GM23338 (cell line): ENCODE results near the gene NEK6. TPM values are rescaled to one million over a fixed set of nuclear protein-coding genes. Genes with fewer than 3 reads are reported as not detected.

ENCODE experiments used
- ATAC-seq: fragments of 200-7000 bp; cut with Tn5 transposase; 3 replicates; pipeline ENCODE4 v1.9.1; 2020
- DNase-seq: peaks from one replicate; pipeline ENCODE4 v3.0.0-alpha.2; 2015; ENCODE audit warnings: low spot score
- H2AFZ ChIP-seq: fragments of 200-600 bp; sonication (generic); 2 replicates; pipeline ENCODE4 v1.8.0; 2016; ENCODE audit warnings: antibody characterized with exemption, mild to moderate bottlenecking, moderate library complexity
- H3F3A ChIP-seq: fragments of 200-600 bp; sonication (generic); replicated peaks from 2 replicates; pipeline ENCODE4 v1.8.0; 2017; ENCODE audit warnings: antibody characterized with exemption, mixed run types, low read depth
- H3K27ac ChIP-seq: fragments of 200-600 bp; sonication (generic); 2 replicates; pipeline ENCODE4 v1.6.1; 2016; ENCODE audit warnings: low read depth
- H3K27me3 ChIP-seq: fragments of 200-600 bp; sonication (generic); 2 replicates; pipeline ENCODE4 v1.8.0; 2016; ENCODE audit warnings: mild to moderate bottlenecking, mixed run types, moderate library complexity; ENCODE audit not compliant: insufficient read depth
- H3K36me3 ChIP-seq: fragments of 200-600 bp; sonication (generic); 2 replicates; pipeline ENCODE4 v1.8.0; 2016; ENCODE audit warnings: mild to moderate bottlenecking; ENCODE audit not compliant: insufficient read depth
- H3K4me1 ChIP-seq: fragments of 200-600 bp; sonication (generic); 2 replicates; pipeline ENCODE4 v1.8.0; 2016; ENCODE audit warnings: mild to moderate bottlenecking, moderate library complexity; ENCODE audit not compliant: insufficient read depth
- H3K4me2 ChIP-seq: fragments of 200-600 bp; sonication (generic); 2 replicates; pipeline ENCODE4 v1.7.1; 2017; ENCODE audit warnings: mixed run types
- H3K4me3 ChIP-seq: fragments of 200-600 bp; sonication (generic); 2 replicates; pipeline ENCODE4 v1.6.1; 2016; ENCODE audit warnings: mixed run types
- H3K79me2 ChIP-seq: fragments of 200-600 bp; sonication (generic); replicated peaks from 2 replicates; pipeline ENCODE4 v1.8.0; 2017; ENCODE audit warnings: mild to moderate bottlenecking; ENCODE audit not compliant: insufficient read depth
- H3K9me2 ChIP-seq: fragments of 200-600 bp; sonication (generic); 2 replicates; pipeline ENCODE4 v1.8.0; 2017; ENCODE audit not compliant: insufficient read depth
- H4K20me1 ChIP-seq: fragments of 200-600 bp; sonication (generic); replicated peaks from 2 replicates; pipeline ENCODE4 v1.8.0; 2017; ENCODE audit warnings: mild to moderate bottlenecking; ENCODE audit not compliant: insufficient read depth
- H3K27ac Mint-ChIP-seq: 2 replicates; pipeline ENCODE4 v1.8.0; 2020; ENCODE audit warnings: inconsistent platforms, mild to moderate bottlenecking, moderate library complexity, mixed read lengths
- H3K27me3 Mint-ChIP-seq: 3 replicates; pipeline ENCODE4 v1.8.0; 2022; ENCODE audit warnings: low read depth, mild to moderate bottlenecking, moderate library complexity, mixed read lengths, inconsistent platforms; ENCODE audit not compliant: insufficient read depth, poor library complexity
- H3K36me3 Mint-ChIP-seq: 3 replicates; pipeline ENCODE4 v1.8.0; 2021; ENCODE audit warnings: low read depth, mild to moderate bottlenecking, inconsistent platforms, moderate library complexity, mixed read lengths
- H3K4me1 Mint-ChIP-seq: 3 replicates; pipeline ENCODE4 v1.8.0; 2020; ENCODE audit warnings: mild to moderate bottlenecking, inconsistent platforms, mixed read lengths
- H3K4me3 Mint-ChIP-seq: 3 replicates; pipeline ENCODE4 v1.8.0; 2021; ENCODE audit warnings: moderate library complexity, mild to moderate bottlenecking, inconsistent platforms, mixed read lengths
- H3K9me3 Mint-ChIP-seq: 3 replicates; pipeline ENCODE4 v1.8.0; 2020; ENCODE audit warnings: moderate library complexity, mild to moderate bottlenecking, inconsistent platforms, mixed read lengths
- CREB1 ChIP-seq: fragments of 250-450 bp; sonication (Bioruptor Pico); IDR thresholded peaks from 2 replicates; pipeline ENCODE4 v1.5.0; 2020; ENCODE audit warnings: low read depth, mild to moderate bottlenecking, moderate library complexity
- EZH2 ChIP-seq: fragments of 200-600 bp; sonication (generic); IDR thresholded peaks from one replicate; pipeline ENCODE4 v1.8.0; 2017; ENCODE audit warnings: antibody characterized with exemption, mild to moderate bottlenecking, low read depth; ENCODE audit not compliant: unreplicated experiment
- EZH2phosphoT487 ChIP-seq: fragments of 200-600 bp; sonication (generic); IDR thresholded peaks from one replicate; pipeline ENCODE4 v1.8.1; 2018; ENCODE audit warnings: antibody characterized with exemption; ENCODE audit not compliant: unreplicated experiment
- JUNB ChIP-seq: IDR thresholded peaks from one replicate; pipeline ENCODE4 v1.6.1; 2016; ENCODE audit warnings: antibody characterized with exemption; ENCODE audit not compliant: unreplicated experiment
- NANOG ChIP-seq: IDR thresholded peaks from 2 replicates; pipeline ENCODE4 v1.6.1; 2016; ENCODE audit warnings: antibody characterized with exemption, borderline replicate concordance
- POLR2AphosphoS5 ChIP-seq: IDR thresholded peaks from 2 replicates; pipeline ENCODE4 v1.6.1; 2016; ENCODE audit warnings: antibody characterized with exemption, low read depth
- STAT1 ChIP-seq: IDR thresholded peaks from one replicate; pipeline ENCODE4 v1.6.1; 2016; ENCODE audit warnings: antibody characterized with exemption; ENCODE audit not compliant: unreplicated experiment
- ZNF114 ChIP-seq: fragments of 250-450 bp; sonication (Bioruptor Pico); IDR thresholded peaks from 2 replicates; pipeline ENCODE4 v1.5.0; 2020; ENCODE audit warnings: mild to moderate bottlenecking, moderate library complexity
- ZNF331 ChIP-seq: fragments of 250-450 bp; sonication (Bioruptor Pico); IDR thresholded peaks from 2 replicates; pipeline ENCODE4 v1.5.0; 2020; ENCODE audit warnings: low read depth, mild to moderate bottlenecking, moderate library complexity
- polyA plus RNA-seq: library from polyadenylated mRNA; unstranded; fragments of >200 nt; fragmentation: Nextera tagmentation; extraction: Ambion mirVana; gene quantifications from 2 replicates; pipeline ENCODE4 v1.2.1, GENCODE V29; 2016
- total RNA-seq: library from RNA; depleted of rRNA; stranded (reverse); fragments of >200 nt; shearing (Covaris generic); gene quantifications from 2 replicates; pipeline ENCODE4 v1.2.3, GENCODE V29; 2014
- TF ChIP-seq, protein P1 (sequence below): IDR thresholded peaks from one replicate; pipeline ENCODE4 v1.6.1; 2018; ENCODE audit warnings: antibody characterized with exemption; ENCODE audit not compliant: unreplicated experiment
- TF ChIP-seq, protein P2 (sequence below): fragments of 250-450 bp; sonication (Bioruptor Pico); IDR thresholded peaks from 2 replicates; pipeline ENCODE4 v1.5.0; 2020; ENCODE audit warnings: mild to moderate bottlenecking, moderate library complexity
- TF ChIP-seq, protein P3 (sequence below), 2 experiments: fragments of 200-600 bp in 1 of 2; sonication (generic) in 1 of 2; conservative IDR thresholded peaks; 2 replicates each; pipeline versions ENCODE4 v1.5.1 to v1.6.1; 2016 to 2017; ENCODE audit warnings: antibody characterized with exemption in 2 of 2, low read depth in 2 of 2, mild to moderate bottlenecking in 2 of 2, moderate library complexity in 1 of 2
- TF ChIP-seq, protein P4 (sequence below): IDR thresholded peaks from 2 replicates; pipeline ENCODE4 v1.6.1; 2016; ENCODE audit warnings: antibody characterized with exemption

The NEK6 gene
- total and polyA plus RNA-seq, 2 experiments from 2014 or later = 8.1 to 11.2 TPM

DNA sequence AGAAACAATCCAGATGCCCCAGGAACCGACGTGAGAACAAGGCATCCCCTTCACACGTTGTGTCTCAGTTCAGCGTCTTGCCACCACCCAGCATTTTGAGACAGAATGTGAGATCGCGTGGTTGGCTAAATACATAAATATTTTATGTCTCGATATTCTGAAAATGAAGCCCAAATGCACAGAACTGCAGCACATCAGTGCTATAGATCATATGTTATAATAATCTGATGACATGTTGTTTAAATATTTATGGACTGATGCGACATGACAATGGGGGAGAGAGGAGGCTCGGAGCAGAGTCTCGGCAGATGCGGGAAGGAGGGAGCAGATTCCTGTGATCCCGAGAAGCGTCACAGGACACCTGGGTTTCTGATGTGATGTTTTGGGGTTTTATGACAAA is 10.9 kb downstream of the NEK6 start:
- peaks cover 12% of the 10 kb centered on the region for H3K79me2 ChIP-seq
- no peak overlapping the region for H3K27ac Mint-ChIP-seq
- no peak overlapping the region for H3K4me2 ChIP-seq
- H3K36me3 ChIP-seq = no peaks in the 10 kb centered on the region
- no peaks in the 10 kb centered on the region for H3K27me3 ChIP-seq
- H3K27ac ChIP-seq = no peak overlapping the region
- H4K20me1 ChIP-seq = peaks cover 5% of the 10 kb centered on the region; the same call in 1 of the 2 replicates
- no peaks in the 10 kb centered on the region for H3K9me2 ChIP-seq
- DNase-seq = no peak
- TF ChIP-seq POLR2AphosphoS5 (no peak), JUNB (no peak), EZH2 (no peak), NANOG (no peak), EZH2phosphoT487 (no peak), ZNF114 (CRISPR knock-in tag) (no peak), STAT1 (no peak), CREB1 (CRISPR knock-in tag) (no peak), ZNF331 (no peak)
- TF ChIP-seq, protein P1, sequence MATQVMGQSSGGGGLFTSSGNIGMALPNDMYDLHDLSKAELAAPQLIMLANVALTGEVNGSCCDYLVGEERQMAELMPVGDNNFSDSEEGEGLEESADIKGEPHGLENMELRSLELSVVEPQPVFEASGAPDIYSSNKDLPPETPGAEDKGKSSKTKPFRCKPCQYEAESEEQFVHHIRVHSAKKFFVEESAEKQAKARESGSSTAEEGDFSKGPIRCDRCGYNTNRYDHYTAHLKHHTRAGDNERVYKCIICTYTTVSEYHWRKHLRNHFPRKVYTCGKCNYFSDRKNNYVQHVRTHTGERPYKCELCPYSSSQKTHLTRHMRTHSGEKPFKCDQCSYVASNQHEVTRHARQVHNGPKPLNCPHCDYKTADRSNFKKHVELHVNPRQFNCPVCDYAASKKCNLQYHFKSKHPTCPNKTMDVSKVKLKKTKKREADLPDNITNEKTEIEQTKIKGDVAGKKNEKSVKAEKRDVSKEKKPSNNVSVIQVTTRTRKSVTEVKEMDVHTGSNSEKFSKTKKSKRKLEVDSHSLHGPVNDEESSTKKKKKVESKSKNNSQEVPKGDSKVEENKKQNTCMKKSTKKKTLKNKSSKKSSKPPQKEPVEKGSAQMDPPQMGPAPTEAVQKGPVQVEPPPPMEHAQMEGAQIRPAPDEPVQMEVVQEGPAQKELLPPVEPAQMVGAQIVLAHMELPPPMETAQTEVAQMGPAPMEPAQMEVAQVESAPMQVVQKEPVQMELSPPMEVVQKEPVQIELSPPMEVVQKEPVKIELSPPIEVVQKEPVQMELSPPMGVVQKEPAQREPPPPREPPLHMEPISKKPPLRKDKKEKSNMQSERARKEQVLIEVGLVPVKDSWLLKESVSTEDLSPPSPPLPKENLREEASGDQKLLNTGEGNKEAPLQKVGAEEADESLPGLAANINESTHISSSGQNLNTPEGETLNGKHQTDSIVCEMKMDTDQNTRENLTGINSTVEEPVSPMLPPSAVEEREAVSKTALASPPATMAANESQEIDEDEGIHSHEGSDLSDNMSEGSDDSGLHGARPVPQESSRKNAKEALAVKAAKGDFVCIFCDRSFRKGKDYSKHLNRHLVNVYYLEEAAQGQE = no peak
- TF ChIP-seq, protein P2, sequence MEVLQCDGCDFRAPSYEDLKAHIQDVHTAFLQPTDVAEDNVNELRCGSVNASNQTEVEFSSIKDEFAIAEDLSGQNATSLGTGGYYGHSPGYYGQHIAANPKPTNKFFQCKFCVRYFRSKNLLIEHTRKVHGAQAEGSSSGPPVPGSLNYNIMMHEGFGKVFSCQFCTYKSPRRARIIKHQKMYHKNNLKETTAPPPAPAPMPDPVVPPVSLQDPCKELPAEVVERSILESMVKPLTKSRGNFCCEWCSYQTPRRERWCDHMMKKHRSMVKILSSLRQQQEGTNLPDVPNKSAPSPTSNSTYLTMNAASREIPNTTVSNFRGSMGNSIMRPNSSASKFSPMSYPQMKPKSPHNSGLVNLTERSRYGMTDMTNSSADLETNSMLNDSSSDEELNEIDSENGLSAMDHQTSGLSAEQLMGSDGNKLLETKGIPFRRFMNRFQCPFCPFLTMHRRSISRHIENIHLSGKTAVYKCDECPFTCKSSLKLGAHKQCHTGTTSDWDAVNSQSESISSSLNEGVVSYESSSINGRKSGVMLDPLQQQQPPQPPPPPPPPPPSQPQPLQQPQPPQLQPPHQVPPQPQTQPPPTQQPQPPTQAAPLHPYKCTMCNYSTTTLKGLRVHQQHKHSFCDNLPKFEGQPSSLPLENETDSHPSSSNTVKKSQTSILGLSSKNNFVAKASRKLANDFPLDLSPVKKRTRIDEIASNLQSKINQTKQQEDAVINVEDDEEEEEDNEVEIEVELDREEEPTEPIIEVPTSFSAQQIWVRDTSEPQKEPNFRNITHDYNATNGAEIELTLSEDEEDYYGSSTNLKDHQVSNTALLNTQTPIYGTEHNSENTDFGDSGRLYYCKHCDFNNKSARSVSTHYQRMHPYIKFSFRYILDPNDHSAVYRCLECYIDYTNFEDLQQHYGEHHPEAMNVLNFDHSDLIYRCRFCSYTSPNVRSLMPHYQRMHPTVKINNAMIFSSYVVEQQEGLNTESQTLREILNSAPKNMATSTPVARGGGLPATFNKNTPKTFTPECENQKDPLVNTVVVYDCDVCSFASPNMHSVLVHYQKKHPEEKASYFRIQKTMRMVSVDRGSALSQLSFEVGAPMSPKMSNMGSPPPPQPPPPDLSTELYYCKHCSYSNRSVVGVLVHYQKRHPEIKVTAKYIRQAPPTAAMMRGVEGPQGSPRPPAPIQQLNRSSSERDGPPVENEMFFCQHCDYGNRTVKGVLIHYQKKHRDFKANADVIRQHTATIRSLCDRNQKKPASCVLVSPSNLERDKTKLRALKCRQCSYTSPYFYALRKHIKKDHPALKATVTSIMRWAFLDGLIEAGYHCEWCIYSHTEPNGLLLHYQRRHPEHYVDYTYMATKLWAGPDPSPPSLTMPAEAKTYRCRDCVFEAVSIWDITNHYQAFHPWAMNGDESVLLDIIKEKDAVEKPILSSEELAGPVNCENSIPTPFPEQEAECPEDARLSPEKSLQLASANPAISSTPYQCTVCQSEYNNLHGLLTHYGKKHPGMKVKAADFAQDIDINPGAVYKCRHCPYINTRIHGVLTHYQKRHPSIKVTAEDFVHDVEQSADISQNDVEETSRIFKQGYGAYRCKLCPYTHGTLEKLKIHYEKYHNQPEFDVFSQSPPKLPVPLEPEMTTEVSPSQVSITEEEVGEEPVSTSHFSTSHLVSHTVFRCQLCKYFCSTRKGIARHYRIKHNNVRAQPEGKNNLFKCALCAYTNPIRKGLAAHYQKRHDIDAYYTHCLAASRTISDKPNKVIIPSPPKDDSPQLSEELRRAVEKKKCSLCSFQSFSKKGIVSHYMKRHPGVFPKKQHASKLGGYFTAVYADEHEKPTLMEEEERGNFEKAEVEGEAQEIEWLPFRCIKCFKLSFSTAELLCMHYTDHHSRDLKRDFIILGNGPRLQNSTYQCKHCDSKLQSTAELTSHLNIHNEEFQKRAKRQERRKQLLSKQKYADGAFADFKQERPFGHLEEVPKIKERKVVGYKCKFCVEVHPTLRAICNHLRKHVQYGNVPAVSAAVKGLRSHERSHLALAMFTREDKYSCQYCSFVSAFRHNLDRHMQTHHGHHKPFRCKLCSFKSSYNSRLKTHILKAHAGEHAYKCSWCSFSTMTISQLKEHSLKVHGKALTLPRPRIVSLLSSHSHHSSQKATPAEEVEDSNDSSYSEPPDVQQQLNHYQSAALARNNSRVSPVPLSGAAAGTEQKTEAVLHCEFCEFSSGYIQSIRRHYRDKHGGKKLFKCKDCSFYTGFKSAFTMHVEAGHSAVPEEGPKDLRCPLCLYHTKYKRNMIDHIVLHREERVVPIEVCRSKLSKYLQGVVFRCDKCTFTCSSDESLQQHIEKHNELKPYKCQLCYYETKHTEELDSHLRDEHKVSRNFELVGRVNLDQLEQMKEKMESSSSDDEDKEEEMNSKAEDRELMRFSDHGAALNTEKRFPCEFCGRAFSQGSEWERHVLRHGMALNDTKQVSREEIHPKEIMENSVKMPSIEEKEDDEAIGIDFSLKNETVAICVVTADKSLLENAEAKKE (CRISPR knock-in tag) = no peak
- TF ChIP-seq, protein P3, sequence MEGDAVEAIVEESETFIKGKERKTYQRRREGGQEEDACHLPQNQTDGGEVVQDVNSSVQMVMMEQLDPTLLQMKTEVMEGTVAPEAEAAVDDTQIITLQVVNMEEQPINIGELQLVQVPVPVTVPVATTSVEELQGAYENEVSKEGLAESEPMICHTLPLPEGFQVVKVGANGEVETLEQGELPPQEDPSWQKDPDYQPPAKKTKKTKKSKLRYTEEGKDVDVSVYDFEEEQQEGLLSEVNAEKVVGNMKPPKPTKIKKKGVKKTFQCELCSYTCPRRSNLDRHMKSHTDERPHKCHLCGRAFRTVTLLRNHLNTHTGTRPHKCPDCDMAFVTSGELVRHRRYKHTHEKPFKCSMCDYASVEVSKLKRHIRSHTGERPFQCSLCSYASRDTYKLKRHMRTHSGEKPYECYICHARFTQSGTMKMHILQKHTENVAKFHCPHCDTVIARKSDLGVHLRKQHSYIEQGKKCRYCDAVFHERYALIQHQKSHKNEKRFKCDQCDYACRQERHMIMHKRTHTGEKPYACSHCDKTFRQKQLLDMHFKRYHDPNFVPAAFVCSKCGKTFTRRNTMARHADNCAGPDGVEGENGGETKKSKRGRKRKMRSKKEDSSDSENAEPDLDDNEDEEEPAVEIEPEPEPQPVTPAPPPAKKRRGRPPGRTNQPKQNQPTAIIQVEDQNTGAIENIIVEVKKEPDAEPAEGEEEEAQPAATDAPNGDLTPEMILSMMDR (conservative IDR thresholded peaks at IDR 0.05; ENCODE audit: low read depth in 2 of 2) = no peak
- TF ChIP-seq, protein P4, sequence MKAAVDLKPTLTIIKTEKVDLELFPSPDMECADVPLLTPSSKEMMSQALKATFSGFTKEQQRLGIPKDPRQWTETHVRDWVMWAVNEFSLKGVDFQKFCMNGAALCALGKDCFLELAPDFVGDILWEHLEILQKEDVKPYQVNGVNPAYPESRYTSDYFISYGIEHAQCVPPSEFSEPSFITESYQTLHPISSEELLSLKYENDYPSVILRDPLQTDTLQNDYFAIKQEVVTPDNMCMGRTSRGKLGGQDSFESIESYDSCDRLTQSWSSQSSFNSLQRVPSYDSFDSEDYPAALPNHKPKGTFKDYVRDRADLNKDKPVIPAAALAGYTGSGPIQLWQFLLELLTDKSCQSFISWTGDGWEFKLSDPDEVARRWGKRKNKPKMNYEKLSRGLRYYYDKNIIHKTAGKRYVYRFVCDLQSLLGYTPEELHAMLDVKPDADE = no peak
- H3K9me3 Mint-ChIP-seq = no peaks in the 10 kb centered on the region
- peaks cover 6% of the 10 kb centered on the region for H3K27me3 Mint-ChIP-seq
- H3F3A ChIP-seq = no peaks in the 10 kb centered on the region
- peaks cover 16% of the 10 kb centered on the region for H3K4me1 Mint-ChIP-seq
- no peak overlapping the region for H2AFZ ChIP-seq
- H3K36me3 Mint-ChIP-seq = no peaks in the 10 kb centered on the region
- no peak for ATAC-seq
- H3K4me1 ChIP-seq = no peaks in the 10 kb centered on the region
- no peak overlapping the region for H3K4me3 ChIP-seq
- no peak overlapping the region for H3K4me3 Mint-ChIP-seq
